Activated CD4-positive, CD25-positive, alpha-beta regulatory T cell treated with anti-CD3 and anti-CD28 coated beads, Interleukin-2, amount 50 U/mL, for 72 hours (primary cell): ENCODE results near the gene RIPK4.

ENCODE experiments used
- DNase-seq: peaks from one replicate; pipeline ENCODE4 v3.0.0; 2021

The RIPK4 gene

GRCh38 chr21:41766883-41767605 is at the start of gene RIPK4:
RIPK4 (minus strand) TSS chr21:41767052; CDS start chr21:41767041, 11 bp downstream.
- peak; percentile 55 for DNase-seq

- DNase-seq: no peak
These were observed 49.1 kb upstream of the RIPK4 start for GRCh38 chr21:41815652-41816582.

- no peak for DNase-seq
These were observed 46.4 kb upstream of the RIPK4 start for GRCh38 chr21:41813226-41813625.

GRCh38 chr21:41812679-41813078 is 45.8 kb upstream of the RIPK4 start:
- DNase-seq: no peak

GRCh38 chr21:41810597-41810932 is 43.7 kb upstream of the RIPK4 start:
- no peak for DNase-seq

GRCh38 chr21:41809891-41810596 is 43.2 kb upstream of the RIPK4 start:
- no peak for DNase-seq

GRCh38 chr21:41808846-41809245 is 42.0 kb upstream of the RIPK4 start:
- no peak for DNase-seq

- no peak for DNase-seq
These were observed 41.2 kb upstream of the RIPK4 start for GRCh38 chr21:41808094-41808493.

GRCh38 chr21:41806773-41807172 is 39.9 kb upstream of the RIPK4 start:
- DNase-seq: no peak

GRCh38 chr21:41805643-41806042 is 38.8 kb upstream of the RIPK4 start:
- DNase-seq: no peak

- DNase-seq: no peak
These were observed 38.2 kb upstream of the RIPK4 start for GRCh38 chr21:41805038-41805437.

- no peak for DNase-seq
These were observed 37.5 kb upstream of the RIPK4 start for GRCh38 chr21:41804381-41804780.

- DNase-seq: no peak
These were observed 36.5 kb upstream of the RIPK4 start for GRCh38 chr21:41803316-41803715.

DNA sequence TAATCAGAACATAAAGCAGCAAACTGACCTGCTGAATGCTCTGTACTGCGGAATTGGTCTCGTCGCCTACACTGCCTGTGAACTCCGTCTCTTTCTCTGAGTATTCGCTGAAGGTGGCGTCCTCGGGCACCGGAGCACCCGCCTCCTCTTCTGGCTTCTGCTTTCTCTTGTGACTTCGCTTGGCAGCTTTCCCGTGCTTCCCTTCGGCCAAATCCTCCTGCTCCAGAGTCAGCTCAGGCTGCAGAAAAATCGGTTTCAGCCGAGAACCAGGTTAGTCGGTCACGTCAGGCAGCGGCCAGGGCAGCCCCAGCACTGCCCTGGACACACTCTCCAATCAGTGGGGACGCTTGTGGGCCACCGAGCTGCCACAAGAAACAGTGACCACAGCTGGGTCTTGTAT is 35.8 kb upstream of the RIPK4 start:
- no peak for DNase-seq

GRCh38 chr21:41802198-41802584 is 35.3 kb upstream of the RIPK4 start:
- DNase-seq: no peak

DNA sequence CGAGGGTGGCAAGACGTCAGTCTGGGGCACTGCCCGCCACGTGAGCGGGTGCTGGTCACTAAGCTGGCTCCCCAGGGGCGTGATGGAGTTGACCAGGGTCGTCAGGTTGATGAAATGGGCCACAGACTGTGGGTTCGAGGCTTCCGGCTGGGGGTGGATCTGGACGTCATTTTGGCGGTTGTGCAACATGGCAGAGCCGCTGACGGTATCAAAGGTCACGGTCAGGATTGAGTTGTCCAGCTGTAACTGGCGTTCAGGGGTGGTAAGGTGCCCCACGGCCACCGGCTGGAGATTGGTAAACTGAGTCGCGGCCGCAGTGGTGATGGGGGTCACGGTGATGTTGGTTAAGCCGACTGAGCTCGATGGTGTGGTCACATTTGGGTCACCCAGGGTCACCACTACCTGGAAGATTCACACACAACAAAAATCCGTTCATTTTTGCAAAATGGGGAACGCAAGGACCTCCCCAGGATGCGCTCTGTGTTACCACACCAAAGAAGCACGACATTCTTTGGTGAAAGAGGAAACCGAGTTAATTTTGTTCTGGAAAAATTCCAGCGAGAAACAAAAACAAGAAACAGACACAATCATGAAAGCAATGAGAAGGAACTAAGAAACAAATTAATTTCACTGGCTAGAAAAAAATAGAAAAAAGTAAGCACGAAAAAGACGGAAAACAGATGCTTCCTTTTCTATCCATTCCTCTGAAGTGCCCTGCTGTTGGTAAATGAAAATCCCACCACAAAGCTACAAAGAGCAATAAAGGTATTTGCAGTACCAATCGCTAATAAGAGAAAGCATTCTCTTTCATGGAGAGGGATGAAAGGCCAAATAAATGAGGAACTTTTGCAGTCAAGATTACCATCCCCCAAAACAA is 34.7 kb upstream of the RIPK4 start:
- DNase-seq: no peak

DNA sequence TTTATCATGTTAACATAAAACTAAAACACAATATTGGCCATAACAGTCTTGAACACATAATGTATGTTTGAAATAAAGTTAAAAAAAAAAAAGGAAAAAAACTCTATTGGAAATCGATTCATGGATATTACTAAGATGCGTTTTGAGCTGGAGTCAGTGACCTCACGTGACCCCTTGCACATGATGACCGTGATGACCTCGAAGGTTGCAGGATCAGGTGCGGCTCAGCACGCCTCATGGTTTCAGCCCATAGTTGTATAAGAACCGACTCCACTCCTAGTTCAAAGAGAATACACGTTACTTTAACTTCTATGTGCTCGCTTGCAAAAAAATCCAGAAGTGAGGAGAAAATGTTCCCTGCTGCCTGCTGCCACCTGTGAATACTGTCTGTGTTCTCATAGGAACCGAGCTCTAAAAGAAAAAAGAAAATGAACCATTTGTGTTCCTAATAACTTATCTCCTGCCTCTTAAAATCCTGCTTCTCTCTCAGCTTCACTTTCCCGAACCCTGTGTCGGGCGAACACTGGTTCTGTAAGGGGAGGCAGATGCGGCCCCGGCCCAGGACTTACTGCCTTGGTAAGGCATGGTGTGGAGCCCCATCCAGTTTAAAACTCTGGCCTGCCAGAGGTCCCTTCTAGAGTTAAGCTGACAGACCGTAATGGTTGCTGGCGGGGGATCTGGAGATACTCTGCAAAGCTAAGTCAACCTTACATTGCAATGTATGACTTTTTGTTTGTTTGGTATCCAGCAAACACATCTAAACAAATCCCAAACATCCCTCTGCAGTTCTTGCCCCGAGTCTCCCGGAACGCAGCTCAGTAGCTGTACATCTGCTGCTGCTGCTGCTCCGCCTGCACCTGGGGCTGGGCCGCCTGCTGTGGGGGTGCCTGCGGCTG is 33.8 kb upstream of the RIPK4 start:
- no peak for DNase-seq

GRCh38 chr21:41799763-41800162 is 32.9 kb upstream of the RIPK4 start:
- no peak for DNase-seq

DNA sequence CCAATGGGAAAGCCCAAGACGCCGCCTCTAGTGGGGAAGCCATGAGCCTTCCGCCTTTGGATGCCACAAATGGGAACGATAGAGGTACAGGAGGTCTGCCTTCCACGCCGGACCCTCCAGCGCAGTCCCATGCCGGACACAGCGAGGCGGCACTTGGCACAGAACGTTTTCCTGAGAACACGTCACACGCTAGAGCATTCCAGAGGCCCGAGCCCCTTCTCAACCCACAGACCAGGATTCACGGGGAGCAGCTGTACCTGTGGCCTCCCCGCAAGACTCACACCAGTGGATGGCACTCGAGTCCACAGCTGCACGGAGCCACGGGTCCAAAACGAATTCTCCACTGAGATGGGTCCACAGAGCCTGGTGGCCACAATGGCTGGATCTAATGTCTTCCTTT is 31.5 kb upstream of the RIPK4 start:
- DNase-seq: no peak

GRCh38 chr21:41796476-41797080 is 29.7 kb upstream of the RIPK4 start:
- no peak for DNase-seq

DNA sequence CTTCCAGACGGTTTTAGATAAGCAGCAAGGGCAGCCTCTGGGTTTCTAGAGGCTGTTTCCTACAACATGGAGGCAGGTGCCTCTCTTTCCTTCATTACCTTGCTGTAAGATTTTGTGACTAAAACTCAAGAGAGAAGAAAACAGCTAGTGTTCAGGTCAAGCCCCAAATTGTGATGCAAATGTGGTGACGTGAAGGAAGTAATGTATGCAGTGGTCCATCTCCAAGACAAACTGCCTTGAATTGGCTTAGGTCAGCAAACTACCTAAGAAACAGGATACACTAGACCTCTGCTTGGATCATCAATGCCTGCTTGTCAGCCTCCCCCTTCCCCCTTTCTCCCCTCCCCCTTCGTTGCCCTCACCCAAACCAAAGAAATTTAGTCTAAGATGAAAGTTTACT is 28.9 kb upstream of the RIPK4 start:
- no peak for DNase-seq
